Gastrocnemius medialis (tissue), 4 donors: ENCODE results near the gene TADA1.

Experiments used
- CTCF ChIP-seq, 5 experiments: fragments of 450-650 bp in 3 of 5; fragments of 200-600 bp in 2 of 5; sonication (generic) in 2 of 5; IDR thresholded peaks in 4 of 5; conservative IDR thresholded peaks in 1 of 5; 1 replicate in 4 of 5; 2 replicates in 1 of 5; pipeline ENCODE4 v1.5.1; 2016 to 2019; ENCODE audit warnings: antibody characterized with exemption in 5 of 5, mild to moderate bottlenecking in 3 of 5, moderate library complexity in 3 of 5
- POLR2A ChIP-seq, 2 donors: fragments of 450-650 bp; IDR thresholded peaks; one replicate each; pipeline ENCODE4 v1.6.1; 2017; ENCODE audit warnings: antibody characterized with exemption in 2 of 2, mild to moderate bottlenecking in 2 of 2, moderate library complexity in 2 of 2

GRCh38 chr1:166838766-166839599 is 37.1 kb downstream of the TADA1 start, which contains the start of gene POGK:
- TF ChIP-seq CTCF (IDR thresholded peaks at IDR 0.05 in 4 of 5, conservative IDR thresholded peaks at IDR 0.05 in 1 of 5) (no peak), POLR2A (IDR thresholded peaks at IDR 0.05) (peak; percentile 78 to 84)
